Hematopoietic multipotent progenitor cell treated with erythropoietin and hydrocortisone succinate and interleukin-3 and kit ligand, for 8 days (in vitro differentiated cells): ENCODE results near the gene FAT2.

Experiments used
- DNase-seq: peaks from one replicate; pipeline ENCODE4 v3.0.0-alpha.2; 2015

The FAT2 gene

DNA sequence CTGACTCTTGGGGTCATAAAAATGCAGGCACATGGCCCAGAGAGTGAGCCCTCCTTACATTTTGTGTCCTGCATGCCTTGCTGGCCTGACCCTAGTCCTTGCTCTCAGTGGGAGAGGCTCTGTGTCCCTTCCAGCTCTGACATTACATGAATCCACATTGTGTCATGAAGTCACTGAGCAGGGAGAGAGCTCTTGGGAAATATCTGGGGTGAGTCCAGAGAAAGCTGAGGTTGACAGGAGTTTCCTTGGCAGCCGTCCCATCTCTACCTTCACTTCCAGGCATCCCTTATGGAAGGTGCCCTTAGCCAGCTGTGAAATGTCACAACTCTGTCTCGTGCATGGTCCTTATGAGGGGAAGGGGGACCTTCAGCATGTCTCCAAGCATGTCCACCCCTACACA is 41.0 kb downstream of the FAT2 start:
- DNase-seq, result no peak

DNA sequence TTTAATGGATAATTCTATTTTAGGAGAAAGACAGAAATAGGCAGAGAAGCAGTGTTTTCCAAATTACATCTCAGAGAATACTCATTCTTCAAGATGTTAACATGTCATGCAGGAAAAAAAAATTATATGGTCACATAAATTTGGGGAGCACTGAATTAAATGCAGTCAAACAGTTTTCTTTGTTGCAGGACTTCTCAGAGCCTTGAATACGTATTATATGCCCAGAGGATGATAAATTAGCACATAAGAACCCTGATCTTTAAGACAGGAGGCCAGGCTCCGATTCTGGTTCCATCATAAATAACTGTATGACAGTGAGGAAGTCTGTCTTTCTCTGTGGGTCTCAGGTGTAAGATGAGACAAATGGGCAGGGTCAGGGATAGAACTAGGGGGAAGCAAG is 41.4 kb downstream of the FAT2 start:
- no peak for DNase-seq

DNA sequence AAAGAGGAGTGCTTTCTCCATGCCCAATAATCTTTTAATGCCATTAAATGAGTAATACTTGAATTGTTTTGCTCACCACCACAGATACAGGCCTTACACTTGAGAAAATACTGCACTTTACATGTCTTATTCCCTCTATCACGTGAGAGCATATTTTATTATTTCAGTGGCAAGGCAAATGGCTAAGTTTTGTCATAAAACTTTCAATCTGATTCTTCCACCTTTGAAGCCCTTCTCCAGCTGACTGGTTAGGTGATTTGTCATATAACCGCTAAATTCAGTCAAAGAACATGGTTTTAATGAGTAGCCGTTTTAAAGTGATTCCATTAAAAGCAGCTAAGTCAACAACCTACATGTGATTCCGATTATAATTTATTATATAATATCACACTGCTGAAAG is 43.8 kb downstream of the FAT2 start:
- no peak for DNase-seq

DNA sequence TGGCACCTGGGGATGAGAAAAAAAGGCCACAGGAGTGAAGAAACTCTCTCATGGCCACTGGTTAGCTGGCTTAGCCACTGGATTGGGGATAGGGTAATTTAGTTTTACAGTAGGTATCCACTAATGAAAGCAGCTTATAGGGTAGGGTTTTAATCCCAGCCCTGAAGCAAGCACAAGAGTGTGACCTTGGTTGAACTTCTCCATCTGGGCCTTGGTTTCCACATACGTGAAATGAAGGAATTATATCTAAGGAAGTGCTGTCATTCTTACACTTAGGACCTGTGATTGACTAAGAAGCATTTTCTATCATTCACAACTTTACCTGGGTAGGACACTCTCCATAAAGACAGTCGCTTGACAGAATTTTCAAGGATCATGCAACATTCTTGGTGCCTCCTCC is 49.6 kb downstream of the FAT2 start:
- DNase-seq, result no peak
